ENCODE data around the gene KCNQ1. TPM values are rescaled to one million over a fixed set of nuclear protein-coding genes. Genes with fewer than 3 reads are reported as not detected.

Gene KCNQ1
- polyA plus RNA-seq, 1 of the 3 experiments (the other 2 are of a cell fraction) = 0.05 TPM

DNA sequence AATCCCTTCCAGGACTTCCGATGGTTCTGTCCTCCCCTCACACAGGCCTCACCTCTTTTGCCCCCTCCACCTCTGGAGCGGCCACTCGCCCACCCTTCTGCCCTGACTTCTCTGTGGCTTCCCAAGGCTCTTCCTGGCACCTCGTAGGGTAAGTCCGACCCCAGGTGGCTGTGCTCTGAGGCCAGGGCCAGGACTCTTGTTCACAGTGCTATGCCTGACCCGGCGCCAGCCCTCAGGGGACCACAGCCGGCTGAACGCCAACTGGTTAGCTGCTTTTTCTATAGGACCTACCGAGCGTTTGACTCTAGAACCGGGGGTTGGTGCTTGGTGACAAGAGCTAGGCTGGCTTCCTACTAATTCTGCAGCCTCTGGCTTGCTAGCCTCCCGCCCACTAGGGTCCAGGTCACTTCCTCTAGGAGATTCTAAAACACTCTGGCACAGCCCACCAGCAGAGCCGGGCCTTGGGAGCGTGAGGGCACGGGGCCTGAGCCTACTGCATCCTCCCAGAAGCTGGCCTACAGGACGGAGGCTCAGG lies 283.4 kb downstream of the KCNQ1 start:
- Histone ChIP-seq H3K36me3 (replicated peaks in 1 of 2; ENCODE audit: control insufficient read depth in 1 of 2, insufficient read depth in 2 of 2, low read length in 1 of 2) (no peaks in the 10 kb centered on the region), H3K9ac (no peak overlapping the region), H3K4me1 (ENCODE audit: control insufficient read depth in 1 of 2, insufficient read depth in 2 of 2, low read depth in 1 of 2, low read length in 1 of 2) (peaks cover 0 to 47% of the 10 kb centered on the region in 2 experiments; a peak in 1 of 4 replicates), H3K4me3 (ENCODE audit: low read depth in 2 of 2, low read length in 1 of 2) (no peak overlapping the region), H3K4me2 (no peak overlapping the region), H3K27me3 (ENCODE audit: insufficient read depth) (no peaks in the 10 kb centered on the region), H3K27ac (ENCODE audit: low read depth in 2 of 2, low read length in 1 of 2) (peak overlapping the region in 1 of 2 experiments; percentile 78; a peak in 2 of 4 replicates), H3K79me2 (ENCODE audit: insufficient read depth) (no peaks in the 10 kb centered on the region), H2AFZ (ENCODE audit: low read depth) (no peak overlapping the region), H3K9me3 (no peaks in the 10 kb centered on the region), H3F3A (replicated peaks; ENCODE audit: insufficient read depth) (no peaks in the 10 kb centered on the region), H4K20me1 (ENCODE audit: insufficient read depth) (no peaks in the 10 kb centered on the region), H3K9me2 (no peaks in the 10 kb centered on the region)
- ChIA-PET POLR2A (interaction anchor here (0.9 to 1.1 kb wide), 2 partner anchors 29 to 157 kb away, joined by 3 to 7 read pairs; partner anchors contain the start of genes CDKN1C and KCNQ1OT1), CTCF (interaction anchor here (1.6 to 3.4 kb wide), 4 partner anchors 9 to 195 kb away, joined by 3 to 10 read pairs (median 5); partner anchors contain the start of gene CDKN1C)
- TF ChIP-seq GABPA (IDR thresholded peaks at IDR 0.05; ENCODE audit: low read depth) (no peak), TEAD4 (IDR thresholded peaks at IDR 0.05; ENCODE audit: borderline replicate concordance, insufficient read depth) (no peak), TAF1 (IDR thresholded peaks at IDR 0.05; ENCODE audit: borderline replicate concordance, low read depth, low read length) (no peak), RFX5 (IDR thresholded peaks at IDR 0.05; ENCODE audit: low read length) (no peak), RCOR1 (IDR thresholded peaks at IDR 0.05; ENCODE audit: low read length) (no peak), TCF12 (IDR thresholded peaks at IDR 0.05) (no peak), SMC3 (IDR thresholded peaks at IDR 0.05; ENCODE audit: low read depth, low read length) (no peak), SIN3A (IDR thresholded peaks at IDR 0.05; ENCODE audit: borderline replicate concordance, low read depth, low read length) (no peak)
- TF ChIP-seq, protein P1, sequence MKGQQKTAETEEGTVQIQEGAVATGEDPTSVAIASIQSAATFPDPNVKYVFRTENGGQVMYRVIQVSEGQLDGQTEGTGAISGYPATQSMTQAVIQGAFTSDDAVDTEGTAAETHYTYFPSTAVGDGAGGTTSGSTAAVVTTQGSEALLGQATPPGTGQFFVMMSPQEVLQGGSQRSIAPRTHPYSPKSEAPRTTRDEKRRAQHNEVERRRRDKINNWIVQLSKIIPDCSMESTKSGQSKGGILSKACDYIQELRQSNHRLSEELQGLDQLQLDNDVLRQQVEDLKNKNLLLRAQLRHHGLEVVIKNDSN (IDR thresholded peaks at IDR 0.05; ENCODE audit: borderline replicate concordance, low read depth) = no peak
- TF ChIP-seq, protein P2, sequence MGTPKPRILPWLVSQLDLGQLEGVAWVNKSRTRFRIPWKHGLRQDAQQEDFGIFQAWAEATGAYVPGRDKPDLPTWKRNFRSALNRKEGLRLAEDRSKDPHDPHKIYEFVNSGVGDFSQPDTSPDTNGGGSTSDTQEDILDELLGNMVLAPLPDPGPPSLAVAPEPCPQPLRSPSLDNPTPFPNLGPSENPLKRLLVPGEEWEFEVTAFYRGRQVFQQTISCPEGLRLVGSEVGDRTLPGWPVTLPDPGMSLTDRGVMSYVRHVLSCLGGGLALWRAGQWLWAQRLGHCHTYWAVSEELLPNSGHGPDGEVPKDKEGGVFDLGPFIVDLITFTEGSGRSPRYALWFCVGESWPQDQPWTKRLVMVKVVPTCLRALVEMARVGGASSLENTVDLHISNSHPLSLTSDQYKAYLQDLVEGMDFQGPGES (IDR thresholded peaks at IDR 0.05; ENCODE audit: low read depth, low read length) = no peak
- TF ChIP-seq, protein P3, sequence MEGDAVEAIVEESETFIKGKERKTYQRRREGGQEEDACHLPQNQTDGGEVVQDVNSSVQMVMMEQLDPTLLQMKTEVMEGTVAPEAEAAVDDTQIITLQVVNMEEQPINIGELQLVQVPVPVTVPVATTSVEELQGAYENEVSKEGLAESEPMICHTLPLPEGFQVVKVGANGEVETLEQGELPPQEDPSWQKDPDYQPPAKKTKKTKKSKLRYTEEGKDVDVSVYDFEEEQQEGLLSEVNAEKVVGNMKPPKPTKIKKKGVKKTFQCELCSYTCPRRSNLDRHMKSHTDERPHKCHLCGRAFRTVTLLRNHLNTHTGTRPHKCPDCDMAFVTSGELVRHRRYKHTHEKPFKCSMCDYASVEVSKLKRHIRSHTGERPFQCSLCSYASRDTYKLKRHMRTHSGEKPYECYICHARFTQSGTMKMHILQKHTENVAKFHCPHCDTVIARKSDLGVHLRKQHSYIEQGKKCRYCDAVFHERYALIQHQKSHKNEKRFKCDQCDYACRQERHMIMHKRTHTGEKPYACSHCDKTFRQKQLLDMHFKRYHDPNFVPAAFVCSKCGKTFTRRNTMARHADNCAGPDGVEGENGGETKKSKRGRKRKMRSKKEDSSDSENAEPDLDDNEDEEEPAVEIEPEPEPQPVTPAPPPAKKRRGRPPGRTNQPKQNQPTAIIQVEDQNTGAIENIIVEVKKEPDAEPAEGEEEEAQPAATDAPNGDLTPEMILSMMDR (IDR thresholded peaks at IDR 0.05) = no peak
- DNase-seq = no peak
- WGBS (ENCODE audit: low lambda C conversion rate) = 48% methylated on average over 7 of the region's 17 CpGs

Measured in SK-N-SH (cell line).